ENCODE data around the gene LYPD6B.

Gene LYPD6B

DNA sequence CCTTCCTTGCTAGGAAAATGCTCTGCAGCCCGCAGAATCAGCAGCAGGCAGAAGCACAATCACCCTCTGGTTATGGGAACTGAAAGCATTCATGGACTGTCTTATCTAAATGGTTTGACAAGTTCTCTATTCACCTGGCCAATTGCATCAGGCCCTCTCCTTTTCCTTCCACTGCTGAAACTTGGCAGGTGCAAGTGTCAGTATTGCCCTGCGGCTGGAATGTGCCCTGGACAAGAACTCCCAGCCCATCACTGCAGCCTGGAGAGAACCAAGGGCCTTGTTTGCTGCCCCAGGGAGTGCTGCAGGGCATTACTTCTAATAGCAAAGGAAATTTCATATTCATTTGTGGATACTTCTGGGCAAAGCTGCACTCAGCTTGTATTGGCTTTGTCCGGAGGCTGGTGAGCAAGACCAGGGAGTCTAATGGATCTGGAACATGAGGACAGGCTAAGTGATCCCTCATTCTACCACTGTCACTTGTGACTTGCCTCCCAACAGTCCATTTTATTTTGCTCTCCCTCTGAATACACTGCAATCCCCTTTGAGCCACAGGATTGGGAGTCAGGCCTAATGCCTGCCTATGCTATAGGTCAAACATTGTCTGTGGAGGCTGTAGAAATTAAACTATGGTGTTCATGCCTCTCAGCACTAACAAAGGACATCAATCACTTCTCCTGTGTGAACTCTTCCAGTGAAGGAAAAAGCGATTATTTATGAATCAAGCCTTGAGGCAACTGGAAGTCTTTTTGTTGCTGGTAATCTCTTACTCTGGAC, 116.9 kb downstream of the LYPD6B start:
- H3K27ac ChIP-seq (ENCODE audit: low read length) = no peak overlapping the region
- H3K36me3 ChIP-seq (ENCODE audit: control insufficient read depth in 1 of 2, insufficient read depth in 2 of 2, low read length in 2 of 2) = no peaks in the 10 kb centered on the region
- no peaks in the 10 kb centered on the region for H3K27me3 ChIP-seq (ENCODE audit: low read depth, low read length)
- no peaks in the 10 kb centered on the region for H3K9me3 ChIP-seq (ENCODE audit: control insufficient read depth in 1 of 2, low read length in 2 of 2)
- no peaks in the 10 kb centered on the region for H3K4me1 ChIP-seq (ENCODE audit: control insufficient read depth in 1 of 2, insufficient read depth in 2 of 2, low read length in 2 of 2)
- no peak overlapping the region for H3K4me3 ChIP-seq (ENCODE audit: low read depth in 1 of 2, low read length in 2 of 2)

DNA sequence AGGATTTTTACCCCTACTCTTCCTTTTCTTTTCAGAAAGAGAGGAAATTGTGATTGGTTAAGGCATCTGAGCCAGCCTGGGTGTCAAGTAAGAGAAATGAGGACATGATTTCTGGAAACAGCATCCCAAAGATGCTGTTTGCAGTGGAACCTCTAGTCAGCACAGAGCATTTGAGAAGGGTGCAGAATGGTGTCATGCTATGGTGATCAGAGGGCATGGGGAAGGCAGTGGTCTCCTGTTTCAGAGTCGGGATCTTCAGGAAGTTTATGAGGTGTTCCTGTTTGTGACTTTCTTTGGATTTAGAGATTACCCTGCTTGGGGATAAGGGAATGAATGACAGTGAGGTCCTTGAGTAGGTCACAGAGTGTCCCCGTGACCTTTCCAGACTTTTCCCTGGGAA, 117.5 kb downstream of the LYPD6B start:
- Histone ChIP-seq H3K4me1 (ENCODE audit: control insufficient read depth in 1 of 2, insufficient read depth in 2 of 2, low read length in 2 of 2) (no peaks in the 10 kb centered on the region), H3K4me3 (ENCODE audit: low read depth in 1 of 2, low read length in 2 of 2) (no peak overlapping the region), H3K27ac (ENCODE audit: low read length) (no peak overlapping the region), H3K9me3 (ENCODE audit: control insufficient read depth in 1 of 2, low read length in 2 of 2) (no peaks in the 10 kb centered on the region), H3K36me3 (ENCODE audit: control insufficient read depth in 1 of 2, insufficient read depth in 2 of 2, low read length in 2 of 2) (no peaks in the 10 kb centered on the region), H3K27me3 (ENCODE audit: low read depth, low read length) (no peaks in the 10 kb centered on the region)

GRCh38 chr2:149156971-149157740, 118.7 kb downstream of the LYPD6B start:
- no peaks in the 10 kb centered on the region for H3K27me3 ChIP-seq (ENCODE audit: low read depth, low read length)
- H3K4me3 ChIP-seq (ENCODE audit: low read depth in 1 of 2, low read length in 2 of 2) = no peak overlapping the region
- no peaks in the 10 kb centered on the region for H3K9me3 ChIP-seq (ENCODE audit: control insufficient read depth in 1 of 2, low read length in 2 of 2)
- no peaks in the 10 kb centered on the region for H3K36me3 ChIP-seq (ENCODE audit: control insufficient read depth in 1 of 2, insufficient read depth in 2 of 2, low read length in 2 of 2)
- no peaks in the 10 kb centered on the region for H3K4me1 ChIP-seq (ENCODE audit: control insufficient read depth in 1 of 2, insufficient read depth in 2 of 2, low read length in 2 of 2)
- no peak overlapping the region for H3K27ac ChIP-seq (ENCODE audit: low read length)

DNA sequence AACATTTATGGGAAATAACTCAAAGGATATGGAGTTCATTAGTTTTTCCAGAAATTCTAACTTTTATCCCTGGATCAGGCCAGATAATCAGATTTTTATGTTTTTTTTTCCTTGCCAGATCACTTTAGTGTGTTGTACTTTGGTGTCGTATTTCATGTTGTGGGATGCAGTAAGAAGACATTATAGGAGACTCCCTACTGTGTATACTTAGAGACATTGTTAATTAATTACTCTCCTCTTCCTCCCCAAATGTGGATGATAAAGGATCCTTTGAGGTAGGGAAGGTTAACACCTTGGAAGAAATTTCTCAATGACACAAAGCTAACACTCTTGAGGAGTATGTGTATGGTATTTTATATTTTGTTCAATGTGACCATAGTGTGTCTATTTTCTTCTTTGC, 120.5 kb downstream of the LYPD6B start:
- H3K27ac ChIP-seq (ENCODE audit: low read length) = no peak overlapping the region
- no peaks in the 10 kb centered on the region for H3K4me1 ChIP-seq (ENCODE audit: control insufficient read depth in 1 of 2, insufficient read depth in 2 of 2, low read length in 2 of 2)
- no peaks in the 10 kb centered on the region for H3K36me3 ChIP-seq (ENCODE audit: control insufficient read depth in 1 of 2, insufficient read depth in 2 of 2, low read length in 2 of 2)
- H3K9me3 ChIP-seq (ENCODE audit: control insufficient read depth in 1 of 2, low read length in 2 of 2) = no peaks in the 10 kb centered on the region
- H3K27me3 ChIP-seq (ENCODE audit: low read depth, low read length) = no peaks in the 10 kb centered on the region
- no peak overlapping the region for H3K4me3 ChIP-seq (ENCODE audit: low read depth in 1 of 2, low read length in 2 of 2)

DNA sequence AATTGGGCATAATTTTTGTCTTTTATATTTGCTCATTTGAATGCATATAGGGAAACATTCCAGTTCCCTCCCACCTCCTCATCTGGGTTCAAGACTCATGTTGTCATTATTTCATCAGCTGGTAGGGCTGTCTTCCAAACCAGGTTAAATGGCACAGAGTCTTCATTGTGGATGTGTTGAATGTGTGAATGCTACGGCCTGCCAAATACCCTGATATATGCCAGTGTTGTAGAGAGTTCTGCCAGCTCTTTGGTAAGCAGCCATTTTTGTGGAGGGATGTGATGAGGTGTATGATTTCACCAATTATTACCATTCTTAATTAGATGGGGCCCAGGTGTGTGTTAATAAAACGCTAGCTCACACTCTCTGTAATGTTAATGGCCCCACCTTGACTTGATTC, 121.7 kb downstream of the LYPD6B start:
- H3K4me3 ChIP-seq (ENCODE audit: low read depth in 1 of 2, low read length in 2 of 2) = no peak overlapping the region
- no peaks in the 10 kb centered on the region for H3K27me3 ChIP-seq (ENCODE audit: low read depth, low read length)
- H3K36me3 ChIP-seq (ENCODE audit: control insufficient read depth in 1 of 2, insufficient read depth in 2 of 2, low read length in 2 of 2) = no peaks in the 10 kb centered on the region
- H3K4me1 ChIP-seq (ENCODE audit: control insufficient read depth in 1 of 2, insufficient read depth in 2 of 2, low read length in 2 of 2) = no peaks in the 10 kb centered on the region
- no peak overlapping the region for H3K27ac ChIP-seq (ENCODE audit: low read length)
- no peaks in the 10 kb centered on the region for H3K9me3 ChIP-seq (ENCODE audit: control insufficient read depth in 1 of 2, low read length in 2 of 2)

- H3K9me3 ChIP-seq (ENCODE audit: control insufficient read depth in 1 of 2, low read length in 2 of 2) = no peaks in the 10 kb centered on the region
- H3K36me3 ChIP-seq (ENCODE audit: control insufficient read depth in 1 of 2, insufficient read depth in 2 of 2, low read length in 2 of 2) = no peaks in the 10 kb centered on the region
- no peaks in the 10 kb centered on the region for H3K27me3 ChIP-seq (ENCODE audit: low read depth, low read length)
- H3K4me1 ChIP-seq (ENCODE audit: control insufficient read depth in 1 of 2, insufficient read depth in 2 of 2, low read length in 2 of 2) = no peaks in the 10 kb centered on the region
- no peak overlapping the region for H3K27ac ChIP-seq (ENCODE audit: low read length)
- no peak overlapping the region for H3K4me3 ChIP-seq (ENCODE audit: low read depth in 1 of 2, low read length in 2 of 2)
Observed at GRCh38 chr2:149160701-149161217, 122.3 kb downstream of the LYPD6B start.

GRCh38 chr2:149161481-149162225, 123.2 kb downstream of the LYPD6B start:
- H3K27me3 ChIP-seq (ENCODE audit: low read depth, low read length) = no peaks in the 10 kb centered on the region
- H3K27ac ChIP-seq (ENCODE audit: low read length) = no peak overlapping the region
- no peak overlapping the region for H3K4me3 ChIP-seq (ENCODE audit: low read depth in 1 of 2, low read length in 2 of 2)
- no peaks in the 10 kb centered on the region for H3K4me1 ChIP-seq (ENCODE audit: control insufficient read depth in 1 of 2, insufficient read depth in 2 of 2, low read length in 2 of 2)
- H3K36me3 ChIP-seq (ENCODE audit: control insufficient read depth in 1 of 2, insufficient read depth in 2 of 2, low read length in 2 of 2) = no peaks in the 10 kb centered on the region
- no peaks in the 10 kb centered on the region for H3K9me3 ChIP-seq (ENCODE audit: control insufficient read depth in 1 of 2, low read length in 2 of 2)

DNA sequence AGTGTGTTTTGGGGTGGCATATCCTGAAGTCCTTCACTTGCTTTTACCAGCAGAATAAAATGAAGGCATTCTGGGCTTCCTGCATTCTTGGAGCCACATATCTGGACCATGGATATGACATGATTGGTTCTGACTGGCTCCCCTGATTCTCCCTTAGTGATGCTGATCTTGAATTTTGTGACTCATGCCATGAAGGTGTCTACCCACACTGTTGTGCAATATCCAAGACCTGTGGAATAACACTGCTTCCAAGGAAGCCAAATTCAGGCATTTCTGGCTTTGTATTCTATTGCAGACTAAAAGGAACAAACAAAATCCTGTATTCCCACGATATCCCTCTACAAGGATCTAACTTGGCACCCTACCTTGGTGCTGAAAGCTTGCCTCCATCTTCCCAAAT, 125.8 kb downstream of the LYPD6B start:
- Histone ChIP-seq H3K27me3 (ENCODE audit: low read depth, low read length) (no peaks in the 10 kb centered on the region), H3K27ac (ENCODE audit: low read length) (no peak overlapping the region), H3K9me3 (ENCODE audit: control insufficient read depth in 1 of 2, low read length in 2 of 2) (no peaks in the 10 kb centered on the region), H3K4me1 (ENCODE audit: control insufficient read depth in 1 of 2, insufficient read depth in 2 of 2, low read length in 2 of 2) (peaks cover 0 to 3% of the 10 kb centered on the region in 2 donors), H3K4me3 (ENCODE audit: low read depth in 1 of 2, low read length in 2 of 2) (no peak overlapping the region), H3K36me3 (ENCODE audit: control insufficient read depth in 1 of 2, insufficient read depth in 2 of 2, low read length in 2 of 2) (no peaks in the 10 kb centered on the region)

DNA sequence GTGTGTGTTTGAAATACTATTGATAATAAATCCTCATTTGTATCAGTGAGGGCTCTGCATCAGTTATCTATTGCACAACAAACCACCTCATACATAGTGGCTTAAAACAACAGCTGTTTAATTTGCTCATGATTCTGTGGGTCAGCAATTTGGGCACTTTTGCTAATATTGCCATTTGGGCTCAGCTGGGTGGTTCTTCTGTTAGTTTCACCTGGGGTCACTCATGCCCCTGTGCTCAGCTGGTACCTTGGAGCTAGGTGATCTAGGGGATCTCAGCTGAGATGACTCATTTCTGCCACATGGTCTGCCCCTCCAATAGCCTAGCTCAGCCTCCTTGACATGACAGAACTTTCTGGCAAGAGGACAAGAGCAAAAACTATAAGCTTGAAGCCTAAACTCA, 126.3 kb downstream of the LYPD6B start:
- Histone ChIP-seq H3K36me3 (ENCODE audit: control insufficient read depth in 1 of 2, insufficient read depth in 2 of 2, low read length in 2 of 2) (no peaks in the 10 kb centered on the region), H3K27ac (ENCODE audit: low read length) (no peak overlapping the region), H3K4me1 (ENCODE audit: control insufficient read depth in 1 of 2, insufficient read depth in 2 of 2, low read length in 2 of 2) (peaks cover 0 to 4% of the 10 kb centered on the region in 2 donors), H3K9me3 (ENCODE audit: control insufficient read depth in 1 of 2, low read length in 2 of 2) (no peaks in the 10 kb centered on the region), H3K4me3 (ENCODE audit: low read depth in 1 of 2, low read length in 2 of 2) (no peak overlapping the region), H3K27me3 (ENCODE audit: low read depth, low read length) (no peaks in the 10 kb centered on the region)

GRCh38 chr2:149167001-149167780, 128.7 kb downstream of the LYPD6B start:
- H3K27ac ChIP-seq (ENCODE audit: low read length) = no peak overlapping the region
- H3K36me3 ChIP-seq (ENCODE audit: control insufficient read depth in 1 of 2, insufficient read depth in 2 of 2, low read length in 2 of 2) = no peaks in the 10 kb centered on the region
- no peaks in the 10 kb centered on the region for H3K27me3 ChIP-seq (ENCODE audit: low read depth, low read length)
- peaks cover 0 to 4% of the 10 kb centered on the region in 2 donors for H3K4me1 ChIP-seq (ENCODE audit: control insufficient read depth in 1 of 2, insufficient read depth in 2 of 2, low read length in 2 of 2)
- H3K9me3 ChIP-seq (ENCODE audit: control insufficient read depth in 1 of 2, low read length in 2 of 2) = no peaks in the 10 kb centered on the region
- no peak overlapping the region for H3K4me3 ChIP-seq (ENCODE audit: low read depth in 1 of 2, low read length in 2 of 2)
